Stimulated activated naive CD4-positive, alpha-beta T cell treated with Interleukin-2 at 50 U/mL for 16 hours (primary cell): ENCODE measurements around the gene CCDC32.

Source experiments
- DNase-seq: peaks from one replicate; lab custom pipeline; 2025; lab: John Stamatoyannopoulos, UW

The CCDC32 gene

GRCh38 chr15:40511472-40512133 lies 53.2 kb downstream of the CCDC32 start:
- peak; percentile 15 for DNase-seq

DNA sequence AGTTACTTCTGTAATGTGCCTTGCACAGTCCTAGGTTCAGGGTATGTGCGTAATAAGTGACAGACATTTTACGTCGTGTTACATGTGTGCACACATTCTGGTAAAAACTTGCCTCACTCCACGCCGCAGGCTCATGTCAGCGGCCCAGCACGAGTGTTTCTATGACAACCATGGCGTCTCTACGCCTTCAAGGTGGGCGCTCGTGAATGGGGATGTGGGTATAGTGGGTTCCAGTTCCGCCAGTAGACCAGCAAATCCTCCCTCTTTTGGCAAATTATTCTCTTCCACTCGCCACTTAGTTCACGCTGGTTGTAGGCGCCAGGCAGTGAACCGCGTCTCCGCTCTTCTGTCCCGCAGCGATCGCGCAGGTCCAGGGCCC lies 53.8 kb downstream of the CCDC32 start:
- no peak for DNase-seq

DNA sequence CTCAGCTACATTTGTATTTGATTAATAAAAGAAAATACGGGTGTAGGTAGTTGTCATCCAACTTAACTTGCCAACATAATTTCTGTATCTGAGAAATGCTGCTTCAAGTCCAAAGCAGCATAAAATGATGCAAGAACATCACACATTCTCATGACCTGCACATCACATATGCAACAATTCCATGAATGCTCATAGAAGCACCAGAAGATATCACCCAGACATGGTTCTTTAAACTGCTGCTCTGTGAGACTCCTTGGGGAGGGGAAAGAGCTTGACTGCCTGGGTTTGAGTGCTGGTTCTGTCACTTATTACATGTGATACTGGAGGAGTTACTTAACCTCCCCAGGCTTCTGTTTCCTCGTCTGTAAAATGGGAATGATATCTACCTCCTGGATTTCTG lies 54.6 kb downstream of the CCDC32 start:
- no peak for DNase-seq

DNA sequence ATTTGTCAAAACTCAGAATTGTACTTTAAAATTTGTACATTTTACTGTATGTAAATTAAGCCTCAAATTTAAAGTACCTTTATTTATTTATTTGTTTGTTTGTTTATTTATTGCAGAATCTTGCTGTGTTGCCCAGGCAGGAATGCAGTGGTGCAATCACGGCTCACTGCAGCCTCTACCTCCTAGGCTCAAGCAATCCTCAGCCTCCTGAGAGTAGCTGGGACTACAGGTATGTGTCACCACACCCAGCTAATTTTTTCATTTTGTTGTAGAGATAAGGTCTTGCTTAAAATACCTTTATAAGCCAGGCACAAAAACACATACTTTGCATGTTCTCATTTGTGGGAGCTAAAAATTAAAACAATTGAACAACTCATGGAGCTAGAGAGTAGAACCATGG lies 56.6 kb downstream of the CCDC32 start:
- DNase-seq, result no peak

DNA sequence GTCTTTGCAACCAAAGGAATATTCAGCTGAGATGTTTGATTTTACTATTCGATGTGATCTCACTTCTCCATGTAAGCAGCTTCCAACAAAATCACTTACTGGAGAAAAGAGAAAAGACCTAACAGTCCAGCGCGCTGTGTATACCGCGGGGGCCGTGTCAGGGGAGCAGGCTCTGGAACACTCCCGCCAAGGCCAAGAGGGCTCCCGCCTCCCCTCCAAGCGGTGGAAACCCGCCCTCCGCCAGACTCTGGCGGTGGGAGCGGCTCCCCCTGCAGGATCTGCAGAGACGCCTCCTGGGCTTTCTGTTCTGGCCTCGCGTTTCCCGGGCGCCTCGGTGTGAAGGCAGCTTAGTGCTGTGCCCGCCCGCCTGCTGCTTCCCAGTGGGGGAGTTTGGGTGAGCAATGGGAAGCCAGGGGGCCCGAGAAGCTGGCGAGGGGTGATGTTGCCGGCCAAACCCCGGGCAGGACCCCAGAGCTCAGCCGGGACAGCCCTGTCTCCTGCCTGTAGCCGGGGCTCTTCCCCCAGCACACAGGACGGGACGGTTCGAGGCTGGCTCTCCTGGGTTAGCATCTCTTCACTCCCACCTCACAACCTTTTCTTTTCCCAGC lies 57.8 kb downstream of the CCDC32 start:
- peak; percentile 46 for DNase-seq
